HG03025 (cell line): ENCODE measurements around the gene LRRC34.

Experiments
- ATAC-seq: cut with Tn5 transposase; IDR thresholded peaks from one replicate; pipeline ENCODE4 v1.9.1; 2021; ENCODE audit warnings: mild to moderate bottlenecking, moderate library complexity; ENCODE audit not compliant: unreplicated experiment, low FRiP score

LRRC34 gene

GRCh38 chr3:169815590-169816150 lies 3.0 kb upstream of the LRRC34 start:
- no peak for ATAC-seq

DNA sequence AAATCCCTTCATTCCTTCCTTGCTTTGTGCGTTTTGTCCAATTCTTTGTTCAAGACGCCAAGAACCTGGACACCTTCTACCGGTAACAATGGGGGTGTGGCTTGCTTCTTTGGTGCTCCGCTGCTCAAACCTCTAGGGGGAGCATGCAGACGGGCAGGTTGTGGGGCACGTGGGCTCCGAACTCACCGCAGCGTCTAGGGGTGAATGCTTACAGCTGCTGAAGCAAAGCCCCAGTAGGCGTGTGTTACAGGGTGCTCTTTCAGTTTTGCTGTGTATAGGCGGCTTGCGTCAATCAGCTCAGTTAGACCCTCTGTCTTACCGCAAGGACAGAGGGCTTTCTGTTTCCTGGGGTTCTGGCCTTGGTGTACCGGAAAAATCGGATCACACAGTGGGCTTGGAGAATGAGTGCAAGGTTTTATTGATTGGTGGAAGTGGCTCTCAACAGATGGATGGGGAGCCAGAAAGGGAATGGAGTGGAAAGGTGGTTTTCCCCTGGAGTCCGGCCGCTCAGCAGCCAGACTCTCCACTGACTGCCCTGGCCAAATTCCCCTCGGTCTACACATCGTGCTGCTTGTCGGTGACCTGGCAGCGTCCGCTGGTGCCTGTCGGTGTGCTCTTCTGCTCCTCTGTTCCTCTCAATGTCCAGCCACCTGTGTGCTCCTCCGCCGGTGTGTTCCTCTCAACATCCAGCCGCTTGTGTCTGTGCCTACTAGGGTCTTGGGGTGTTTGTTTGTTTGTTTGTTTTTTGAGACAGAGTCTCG lies 1.2 kb upstream of the LRRC34 start:
- ATAC-seq, result peak; percentile 87

DNA sequence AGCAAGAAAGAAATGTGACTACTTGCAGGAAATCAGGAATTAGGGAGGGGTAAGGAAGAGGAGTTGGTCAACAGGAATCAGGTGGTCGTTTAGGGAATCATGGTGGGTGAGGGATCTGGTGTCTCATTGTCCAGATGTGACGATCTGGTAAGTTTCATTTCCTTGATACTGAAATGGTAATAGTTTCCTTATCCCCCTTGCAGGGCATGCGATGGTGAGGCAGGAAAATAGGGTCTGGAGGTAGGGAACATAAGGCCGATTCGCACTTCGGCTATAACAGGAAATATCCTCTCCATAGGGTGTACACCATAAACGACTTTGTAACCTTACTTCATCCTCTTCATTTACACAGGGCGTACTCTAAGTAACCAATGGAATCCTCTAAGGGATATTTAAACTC lies 574 bp upstream of the LRRC34 start:
- no peak for ATAC-seq

DNA sequence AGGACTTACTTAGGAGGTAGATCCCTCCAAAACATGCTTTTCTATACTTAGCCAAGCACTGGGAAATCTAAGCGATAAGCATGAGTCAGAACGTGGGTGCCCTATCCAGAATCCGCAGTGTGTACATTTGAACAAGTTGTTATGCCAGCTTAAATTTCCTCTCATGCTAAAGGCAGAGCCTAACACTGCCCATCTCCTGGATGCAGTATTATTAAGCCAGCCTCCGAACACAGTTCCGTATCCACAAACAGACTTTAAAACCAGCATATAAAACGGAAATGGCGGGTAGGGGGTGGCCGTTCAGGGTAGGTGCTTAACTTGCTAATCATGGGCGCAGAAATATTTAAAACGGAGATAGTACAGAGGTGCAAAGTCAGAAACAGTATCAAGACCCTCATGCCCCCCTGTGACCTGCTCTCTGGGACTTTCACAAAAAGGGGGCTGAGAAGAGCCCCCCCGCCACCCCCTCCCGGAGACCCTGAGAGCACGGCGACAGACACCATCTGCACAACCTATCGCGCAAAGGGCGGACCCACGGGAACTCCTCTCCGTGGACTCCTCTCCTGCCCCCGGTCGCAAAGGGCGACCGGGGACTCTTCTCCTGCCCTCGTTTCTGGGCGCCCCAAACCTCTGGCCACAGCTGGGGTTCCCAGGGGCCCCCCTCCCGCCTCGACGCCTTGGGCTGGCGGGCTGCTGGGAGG lies 923 bp downstream of the LRRC34 start:
- peak; percentile 6 for ATAC-seq

- no peak for ATAC-seq
Observed at GRCh38 chr3:169809230-169809795, 3.4 kb downstream of the LRRC34 start.

- no peak for ATAC-seq
Observed at GRCh38 chr3:169804681-169805080, 8.0 kb downstream of the LRRC34 start.

DNA sequence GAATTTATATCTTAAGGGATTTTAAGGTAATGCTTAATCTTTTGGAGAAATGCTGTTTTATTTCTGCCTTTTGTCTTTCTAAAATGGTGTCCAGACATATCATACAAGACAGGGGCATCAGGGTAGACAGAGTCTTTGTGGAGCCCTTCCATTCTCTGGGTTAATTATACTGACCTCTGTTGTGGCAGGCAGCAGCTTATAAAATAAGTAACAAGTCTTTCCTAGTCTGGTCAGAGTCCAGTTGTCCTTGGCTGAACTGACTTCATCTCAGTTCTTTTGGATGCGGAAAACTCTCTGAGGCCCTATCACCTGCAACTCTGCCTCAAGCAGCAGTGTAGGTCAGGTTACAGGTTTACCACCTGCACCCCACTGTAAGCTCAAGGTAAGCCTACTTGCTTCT lies 20.3 kb downstream of the LRRC34 start:
- no peak for ATAC-seq

GRCh38 chr3:169790687-169791429 lies 21.8 kb downstream of the LRRC34 start:
- no peak for ATAC-seq

GRCh38 chr3:169790219-169790618 lies 22.5 kb downstream of the LRRC34 start:
- ATAC-seq, result no peak

DNA sequence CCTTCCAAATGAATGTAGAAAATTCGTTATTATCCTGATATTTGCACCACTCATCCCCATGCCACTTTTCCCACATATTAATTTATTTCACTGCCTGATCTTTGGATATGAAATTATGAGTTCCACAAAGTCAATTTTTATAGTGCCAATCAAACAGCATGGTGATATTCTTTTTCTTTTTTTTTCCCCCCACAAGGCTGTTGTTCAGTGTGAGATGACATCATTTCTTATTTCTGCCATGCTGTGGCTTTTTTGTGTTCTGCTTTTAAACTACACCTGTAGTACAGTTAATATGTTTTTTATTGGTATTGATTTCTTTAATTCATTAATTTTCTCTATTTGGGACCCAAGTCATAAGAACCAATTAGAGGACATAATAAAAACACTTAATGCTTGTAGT lies 24.9 kb downstream of the LRRC34 start:
- ATAC-seq, result no peak

- no peak for ATAC-seq
Observed at GRCh38 chr3:169787120-169787519, 25.6 kb downstream of the LRRC34 start.

- ATAC-seq, result no peak
Observed at GRCh38 chr3:169781209-169781855, 31.4 kb downstream of the LRRC34 start.

GRCh38 chr3:169780742-169781141 lies 32.0 kb downstream of the LRRC34 start:
- ATAC-seq, result no peak

GRCh38 chr3:169777822-169778221 lies 34.9 kb downstream of the LRRC34 start:
- ATAC-seq, result no peak

- no peak for ATAC-seq
Observed at GRCh38 chr3:169774186-169774585, 38.5 kb downstream of the LRRC34 start.

- ATAC-seq, result peak; percentile 87
Observed at GRCh38 chr3:169772897-169773816, 39.5 kb downstream of the LRRC34 start, which contains the start of gene MYNN. TSS of gene MYNN (plus strand) at chr3:169773396. CDS start at chr3:169774296, 900 bp downstream.

- peak; percentile 29 for ATAC-seq
Observed at GRCh38 chr3:169772305-169772896, 40.3 kb downstream of the LRRC34 start.

GRCh38 chr3:169771497-169772304 lies 41.0 kb downstream of the LRRC34 start:
- ATAC-seq, result no peak
